NCI-H2196 treated with DMSO at 0.1 percent for 48 hours (cell line): ENCODE measurements around the gene PARVB.
"Not testable (repeated sequence)": the region's sequence is repeated elsewhere in the genome, so short reads cannot be mapped to it uniquely, and the experiment has no call there.

ENCODE experiments used
- DNase-seq: peaks from one replicate; lab custom pipeline; 2025; ENCODE audit not compliant: unreplicated experiment; lab: John Stamatoyannopoulos, UW

PARVB gene

DNA sequence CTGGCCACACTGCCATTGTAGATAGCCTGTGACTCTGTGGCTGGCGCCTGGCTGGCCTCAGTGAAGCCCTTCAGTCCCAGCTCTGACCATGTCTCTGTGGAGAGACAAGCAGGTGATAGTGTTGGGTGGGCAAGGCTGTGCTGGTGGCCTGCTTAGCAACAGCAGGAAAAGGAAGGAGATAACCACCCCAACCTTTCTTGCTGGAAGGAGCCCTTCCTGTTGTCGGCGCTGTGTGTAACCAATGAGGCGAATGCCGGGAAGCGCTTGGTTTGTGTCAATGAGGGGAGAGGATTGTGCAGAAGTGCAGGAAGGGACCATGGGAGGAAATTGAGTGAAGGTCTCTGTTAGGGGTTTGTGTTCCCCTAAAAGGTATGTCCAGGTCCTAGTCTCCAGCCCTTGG is 27.3 kb downstream of the PARVB start:
- DNase-seq = no peak

DNA sequence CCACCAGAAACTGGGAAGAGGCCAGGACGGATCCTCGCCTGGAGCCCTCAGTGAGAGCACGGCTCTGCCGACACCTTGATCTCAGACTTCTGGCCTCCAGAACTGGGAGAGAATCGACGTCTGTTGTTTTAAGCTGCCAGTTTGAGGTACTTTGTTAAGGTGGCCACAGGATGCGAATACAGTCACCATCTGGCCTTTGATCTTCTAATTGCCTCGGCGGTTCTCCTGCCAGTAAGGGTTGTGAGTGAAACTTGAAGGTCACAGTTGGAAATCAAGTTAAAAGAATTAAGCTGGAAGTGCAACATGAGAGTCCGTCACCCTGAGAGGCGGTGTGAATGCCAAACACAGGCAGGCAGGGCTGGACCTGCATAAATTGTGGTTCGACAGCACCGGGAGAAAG is 27.9 kb downstream of the PARVB start:
- no peak for DNase-seq

DNA sequence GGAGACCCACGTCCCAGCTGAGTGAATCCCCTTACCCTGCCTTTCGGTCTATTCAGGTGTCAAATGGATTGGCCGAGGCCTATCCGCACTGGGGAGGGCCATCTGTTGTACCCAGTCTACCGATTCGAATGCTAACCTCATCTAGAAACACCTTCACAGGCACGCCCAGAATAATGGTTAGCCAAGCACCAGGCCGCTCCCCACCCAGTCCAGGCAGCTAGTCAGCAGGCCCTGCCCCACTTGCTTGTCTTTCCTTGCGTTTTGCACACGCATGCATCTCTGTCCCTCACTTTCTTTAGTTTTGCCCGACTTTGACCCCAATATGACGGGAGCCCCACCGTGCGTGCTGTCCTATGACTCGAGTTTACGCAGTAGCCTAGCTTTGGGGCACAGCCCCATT is 31.7 kb downstream of the PARVB start:
- DNase-seq = no peak

DNA sequence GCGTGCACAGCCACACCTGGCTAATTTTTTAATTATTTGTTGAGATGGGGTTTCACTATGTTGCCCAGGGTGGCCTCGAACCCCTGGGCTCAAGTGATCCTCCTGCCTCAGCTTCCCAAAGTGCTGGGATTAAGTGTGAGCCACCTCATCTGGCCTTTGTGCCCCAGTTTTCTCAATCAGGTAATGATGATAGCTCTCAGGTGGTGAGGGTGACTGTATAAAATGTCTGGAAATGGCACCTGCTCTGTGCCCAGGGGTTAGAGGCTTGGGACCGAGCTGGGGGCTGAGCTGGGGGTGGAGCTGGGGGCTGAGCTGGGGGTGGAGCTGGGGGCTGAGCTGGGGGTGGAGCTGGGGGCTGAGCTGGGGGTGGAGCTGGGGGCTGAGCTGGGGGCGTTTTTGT is 32.5 kb downstream of the PARVB start:
- DNase-seq = not testable (repeated sequence)

DNA sequence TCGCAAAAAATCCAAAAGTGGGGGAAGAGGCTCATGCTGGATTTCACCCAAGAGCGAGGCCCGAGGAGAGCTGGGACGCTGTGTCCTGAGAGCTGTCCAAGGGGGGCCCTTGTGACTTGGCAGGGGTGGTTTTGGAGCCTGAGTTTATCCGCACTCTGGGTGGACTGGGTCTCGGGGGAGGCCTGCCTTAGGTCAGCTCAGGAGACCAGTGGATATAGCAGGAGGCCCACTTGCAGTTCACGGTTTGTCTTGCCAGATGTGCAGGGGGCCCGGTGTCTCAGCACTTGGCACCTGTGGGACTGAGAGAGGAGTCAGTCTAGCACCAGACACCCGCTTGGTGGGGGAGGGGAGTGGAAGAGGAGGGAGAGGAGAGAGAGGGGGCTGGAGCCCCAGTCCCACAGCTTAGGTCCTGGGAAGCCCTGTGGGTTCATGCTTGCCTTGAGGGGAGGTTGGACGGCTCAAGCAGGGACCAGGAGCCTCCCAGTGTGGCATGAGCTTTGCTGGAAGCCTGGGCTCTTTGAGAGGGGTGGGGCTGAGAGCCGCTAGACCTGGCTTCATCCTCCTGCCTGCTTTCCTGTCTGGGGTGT is 33.4 kb downstream of the PARVB start:
- DNase-seq = no peak

DNA sequence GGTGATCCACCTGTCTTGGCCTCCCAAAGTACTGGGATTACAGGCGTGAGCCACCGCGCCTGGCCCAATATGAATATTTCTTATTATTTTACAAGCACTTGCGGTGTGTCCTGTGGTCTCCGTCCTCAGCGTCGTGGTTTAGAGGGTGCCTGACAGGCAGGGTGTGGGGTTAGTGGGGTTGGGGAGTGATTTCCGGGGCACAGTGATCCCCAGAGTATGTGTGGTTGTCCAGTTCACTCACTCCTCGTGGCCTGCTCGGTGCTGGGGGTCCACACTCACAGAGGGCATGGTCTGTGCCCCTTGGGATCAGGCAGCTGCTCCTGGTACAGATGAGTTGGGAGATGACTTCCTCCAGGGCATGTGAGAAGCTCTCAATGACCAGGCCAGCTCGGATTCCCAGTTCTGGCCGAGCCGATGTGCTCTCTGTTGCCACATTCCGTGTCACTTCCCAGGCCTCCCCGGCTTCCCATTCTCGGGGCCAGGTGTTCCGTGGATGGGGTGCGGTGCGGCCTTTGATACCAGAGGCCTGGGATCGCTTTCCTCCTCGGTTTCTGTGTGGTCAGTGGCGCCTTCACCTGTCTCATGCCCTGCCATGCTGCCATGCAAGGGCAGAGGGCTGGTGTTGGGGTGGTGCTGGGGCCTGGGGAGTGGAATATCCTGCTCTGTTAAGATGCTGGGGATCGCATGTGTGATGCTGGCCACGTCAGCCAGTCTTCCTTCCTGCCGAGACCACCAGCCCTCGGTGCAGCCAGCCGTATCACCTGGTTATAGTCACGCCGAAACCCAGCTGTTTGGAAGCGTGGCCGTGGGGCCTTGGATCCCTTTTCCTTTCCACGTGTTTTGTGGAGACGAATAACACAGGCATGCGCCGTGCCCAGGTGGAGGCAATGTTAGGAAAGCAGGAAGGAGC is 39.6 kb downstream of the PARVB start:
- no peak for DNase-seq

DNA sequence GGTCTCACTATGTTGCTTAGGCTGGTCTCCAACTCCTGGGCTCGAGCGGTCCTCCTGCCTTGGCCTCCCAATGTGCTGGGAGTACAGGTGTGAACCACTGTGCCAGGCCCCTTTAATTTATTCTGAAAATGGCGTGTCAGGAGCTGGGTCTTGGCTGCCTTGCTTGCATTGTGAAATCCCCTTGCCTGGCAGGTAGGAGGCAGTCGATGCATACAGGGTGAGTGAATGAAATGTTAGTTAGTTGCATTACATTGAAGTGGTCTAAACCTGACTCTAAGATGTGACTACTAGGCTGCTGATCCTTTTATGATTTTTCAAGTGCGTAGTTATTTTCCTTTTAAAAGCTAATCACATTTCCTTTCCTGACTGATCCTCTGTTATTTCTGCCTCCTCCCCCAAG is 42.9 kb downstream of the PARVB start:
- DNase-seq = no peak

DNA sequence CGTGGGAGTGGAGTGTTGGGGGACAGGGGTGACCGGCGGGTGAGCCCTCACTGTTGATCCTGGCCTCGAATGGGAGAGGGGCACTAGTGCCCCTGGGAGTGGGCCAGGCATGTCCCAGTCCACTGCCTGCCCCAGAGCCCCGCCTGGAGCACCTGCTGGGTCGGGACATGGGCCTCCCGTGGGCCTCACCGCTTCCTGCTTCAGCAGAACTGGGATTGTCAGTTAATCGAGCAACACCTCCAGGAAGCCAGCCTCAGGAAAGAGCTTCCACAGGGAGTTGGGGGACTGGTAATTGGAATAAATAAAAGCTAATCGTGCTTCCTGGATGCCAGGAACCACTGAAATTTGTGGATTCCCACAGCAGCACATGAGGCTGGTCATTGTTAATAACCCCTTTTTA is 43.8 kb downstream of the PARVB start:
- no peak for DNase-seq

DNA sequence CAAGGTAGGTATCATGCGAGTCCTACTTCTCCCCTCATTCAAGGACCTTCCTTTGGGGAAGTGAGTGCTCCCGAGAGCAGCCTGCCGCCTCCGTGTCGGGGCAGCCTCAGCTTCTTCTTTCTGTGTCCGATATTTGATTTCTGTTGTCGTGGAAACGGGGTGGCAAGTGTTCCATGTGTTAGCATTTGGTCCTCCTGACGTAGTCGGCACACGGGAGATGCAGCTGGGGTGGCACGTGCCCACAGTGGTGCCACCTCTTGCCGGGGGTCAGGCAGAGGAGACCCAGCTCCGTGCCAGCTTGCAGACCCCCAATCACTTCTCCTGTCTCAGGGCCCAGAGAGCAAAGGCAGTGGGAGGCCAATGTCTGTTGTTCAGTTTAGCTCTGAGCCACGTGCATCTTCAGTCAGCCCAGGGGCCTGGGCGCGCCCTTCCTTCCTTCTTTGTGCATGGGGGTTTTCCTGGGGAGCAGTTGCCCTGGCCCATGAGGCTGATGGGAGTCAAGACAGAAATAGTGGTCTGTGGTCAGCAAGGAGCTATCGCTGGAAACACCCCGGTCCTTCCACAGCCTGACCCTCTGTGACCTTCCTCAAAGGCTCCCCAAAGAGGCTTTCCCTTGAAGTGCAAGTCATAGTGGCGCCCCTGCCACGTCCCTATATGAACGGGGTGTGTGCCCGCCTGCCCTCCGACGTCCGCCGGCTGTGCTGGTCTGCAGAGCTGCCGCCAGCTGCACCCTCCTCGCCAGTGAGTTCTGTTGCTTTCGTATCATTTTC is 44.5 kb downstream of the PARVB start:
- DNase-seq = no peak

DNA sequence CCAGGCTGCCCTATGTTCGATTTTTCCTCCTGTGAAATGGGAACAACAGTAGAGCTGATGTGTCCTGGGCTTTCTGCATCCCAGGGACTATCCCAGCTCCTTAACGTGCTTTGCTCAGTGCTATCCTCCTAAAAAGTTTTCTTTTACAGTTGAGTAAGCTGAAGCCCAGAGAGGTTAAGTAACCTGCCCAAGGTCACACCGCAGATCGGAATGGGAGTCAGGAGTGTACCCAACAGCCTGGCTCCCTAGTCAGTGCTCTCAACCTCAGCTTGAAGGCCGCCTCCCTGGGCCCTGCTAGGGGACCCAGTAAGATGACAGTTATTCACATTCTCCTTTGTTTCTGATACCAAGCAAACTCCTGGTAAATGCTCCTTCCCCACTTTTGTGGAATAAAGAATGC is 45.9 kb downstream of the PARVB start:
- no peak for DNase-seq

DNA sequence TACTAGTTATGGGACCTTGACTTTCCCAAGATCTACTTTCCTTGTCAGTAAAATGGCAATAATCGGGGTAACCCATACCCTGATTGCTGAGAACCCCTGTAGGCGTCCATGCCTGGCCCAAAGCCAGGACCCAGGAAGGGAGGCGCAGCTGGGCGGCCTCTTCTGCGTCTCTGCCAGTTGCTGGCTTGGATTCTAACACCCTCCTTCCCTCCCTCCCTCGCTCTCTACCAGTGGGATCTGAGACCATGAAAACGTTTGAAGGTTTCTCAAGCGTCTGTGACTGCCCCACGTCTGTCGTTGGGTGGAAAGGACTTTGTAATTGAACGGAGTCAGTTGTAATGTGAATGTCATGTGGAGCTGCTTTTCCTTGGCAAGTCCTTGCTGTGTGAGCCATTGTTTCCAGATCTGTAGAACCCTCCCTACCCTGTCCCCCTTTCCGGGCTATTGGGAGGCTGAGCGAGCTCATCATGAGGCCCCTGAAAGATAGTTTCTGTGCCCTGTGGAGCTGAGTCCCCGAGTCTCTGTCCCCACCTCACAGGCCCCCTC is 47.8 kb downstream of the PARVB start:
- no peak for DNase-seq

DNA sequence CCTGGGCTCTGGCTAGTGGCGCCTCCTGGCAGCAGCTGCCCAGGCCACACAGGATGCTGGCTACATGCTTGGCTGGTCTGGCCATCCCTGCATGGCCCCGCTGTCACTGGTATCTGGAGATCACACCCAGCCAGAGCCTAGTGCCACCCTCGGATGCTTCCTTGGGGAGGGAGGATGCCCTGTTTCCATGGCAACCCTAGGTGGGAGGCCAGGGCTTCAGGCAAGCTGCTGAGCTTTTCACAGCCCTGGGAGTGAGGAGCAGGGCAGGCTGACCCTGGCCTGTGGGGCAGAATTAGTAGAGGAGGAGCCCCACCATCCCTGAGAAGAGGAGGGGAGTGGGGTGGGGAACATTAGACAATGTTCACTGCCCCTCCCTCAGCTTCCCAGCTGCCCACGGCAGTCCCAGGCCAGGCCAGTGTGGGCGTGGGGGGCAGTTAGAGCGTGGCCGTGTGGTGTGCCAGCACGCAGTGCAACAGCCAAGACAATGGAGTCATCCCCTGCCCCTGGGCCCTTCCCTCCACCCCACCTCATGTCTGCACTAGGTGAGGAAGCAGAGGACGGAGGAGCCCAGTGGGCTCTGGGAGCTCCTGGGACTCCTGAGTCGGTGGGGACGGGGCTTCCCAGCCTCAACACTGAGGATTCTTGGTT is 50.4 kb downstream of the PARVB start:
- DNase-seq = no peak

DNA sequence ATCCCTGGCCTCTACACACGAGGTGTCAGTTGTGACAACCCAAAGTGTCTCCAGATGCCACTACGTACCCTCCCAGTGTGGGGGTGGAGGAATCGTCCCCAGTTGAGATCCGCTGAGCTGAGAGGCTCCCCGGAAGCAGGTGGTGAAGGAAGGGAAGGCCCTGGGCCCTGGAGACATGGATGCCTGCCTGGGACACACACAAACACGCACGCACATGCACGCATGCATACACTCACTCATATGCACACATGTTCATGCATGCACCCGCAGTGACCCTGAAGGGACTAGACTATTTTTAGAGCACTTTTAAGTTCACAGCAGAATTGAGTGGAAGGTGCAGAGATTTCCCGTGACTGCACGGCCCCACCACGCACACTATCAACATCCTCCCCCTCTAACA is 50.9 kb downstream of the PARVB start:
- no peak for DNase-seq

DNA sequence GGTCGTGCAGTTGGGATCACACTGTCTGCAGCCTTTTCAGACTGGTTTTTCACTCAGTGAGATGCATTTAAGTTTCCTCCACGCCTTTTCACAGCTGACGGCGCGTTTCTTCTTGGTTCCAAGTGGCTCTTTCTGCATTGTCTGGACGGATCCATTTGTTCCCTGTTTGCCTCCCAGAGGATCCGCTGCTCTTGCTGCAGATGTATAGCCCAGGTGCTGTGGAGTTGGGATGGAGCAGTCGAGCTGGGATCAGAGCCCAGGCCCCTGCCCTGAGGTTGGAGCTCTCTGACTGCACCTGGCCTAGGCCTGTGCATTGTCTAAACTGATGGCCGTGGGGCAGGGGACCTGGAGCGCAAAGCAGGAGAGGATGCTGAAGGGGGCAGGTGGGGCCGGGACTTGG is 51.6 kb downstream of the PARVB start:
- DNase-seq = no peak

DNA sequence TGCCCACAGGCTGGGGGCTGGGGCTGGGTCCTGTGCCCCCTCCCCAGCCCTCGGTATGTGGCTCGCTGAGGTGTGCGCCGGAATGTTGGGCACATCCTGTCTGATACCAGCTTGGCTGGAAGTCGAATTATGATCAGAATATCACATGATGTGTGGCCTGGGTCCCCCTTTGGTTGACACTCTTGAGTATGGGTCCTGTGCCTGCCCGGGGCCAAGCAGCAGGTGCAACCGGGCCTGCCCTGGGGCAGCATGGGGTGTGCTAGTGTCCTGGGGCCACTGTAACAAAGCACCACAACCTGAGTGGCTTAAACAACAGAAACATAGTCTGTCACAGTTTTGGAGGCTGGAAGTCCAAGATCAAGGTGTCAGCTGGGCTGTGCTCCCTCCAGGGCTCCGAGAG is 52.7 kb downstream of the PARVB start:
- no peak for DNase-seq

DNA sequence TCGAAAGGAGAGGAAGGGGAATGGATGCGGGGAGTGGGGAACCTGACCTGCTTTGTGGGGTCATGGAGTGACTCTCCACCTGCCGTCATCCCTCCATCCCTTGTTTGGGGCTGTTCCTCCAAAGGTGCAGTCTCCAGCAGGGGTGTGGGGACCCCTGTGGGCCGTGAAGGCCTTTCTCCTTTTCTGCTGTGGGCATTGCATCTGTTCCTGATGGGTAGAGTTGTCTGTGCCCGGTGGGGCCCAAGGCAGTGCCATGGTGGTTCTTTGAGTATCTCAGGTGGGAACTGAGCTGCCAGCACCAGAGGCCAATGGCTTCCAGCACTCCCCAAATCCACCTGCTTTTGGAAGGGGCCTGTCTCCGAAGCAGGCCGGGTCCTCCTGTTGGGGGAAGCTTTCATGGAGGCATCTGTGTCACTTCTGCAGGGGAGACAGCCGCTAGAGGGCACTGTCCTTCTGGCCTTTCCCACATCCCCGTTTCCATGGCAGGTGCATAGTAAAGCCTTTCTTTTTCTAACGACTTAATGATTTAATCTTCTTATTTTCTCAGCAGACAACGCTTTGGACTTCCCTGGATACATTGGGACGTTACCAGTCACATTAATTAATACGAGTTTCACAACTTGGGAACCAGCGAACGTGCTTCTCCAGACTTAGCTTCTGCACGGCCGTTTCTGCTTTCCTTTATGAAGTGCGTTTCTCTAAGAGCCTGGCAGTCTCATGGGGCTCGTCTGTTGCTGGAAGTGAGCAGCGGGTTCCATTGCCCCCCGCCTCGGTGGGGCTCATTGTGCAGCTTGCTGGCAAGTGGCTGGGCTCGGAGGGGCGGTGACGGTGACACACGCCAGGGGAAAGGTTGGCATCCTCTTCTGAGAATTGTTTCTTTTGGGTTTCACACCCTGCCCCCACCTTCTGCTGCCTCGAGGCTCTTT is 57.1 kb downstream of the PARVB start:
- peak; percentile 69 for DNase-seq

DNA sequence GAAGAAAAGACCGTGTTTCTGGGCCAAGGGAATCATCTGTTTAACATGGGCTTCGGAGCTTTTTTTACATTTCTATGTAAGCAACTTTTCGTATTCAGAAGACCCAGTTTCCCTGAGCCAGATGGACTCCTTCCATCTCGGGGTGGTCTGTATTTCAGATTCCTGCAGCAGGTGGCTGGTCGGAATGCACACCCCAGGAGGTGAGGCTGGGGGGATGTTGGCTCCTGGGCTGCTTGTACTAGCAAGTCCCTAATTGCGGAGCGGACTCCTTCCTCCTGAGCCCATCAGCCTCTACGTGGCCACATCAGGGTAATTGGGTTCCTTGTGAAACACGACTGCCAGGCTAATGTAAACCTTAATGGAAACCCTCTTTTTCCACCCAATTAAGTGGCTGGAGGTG is 58.7 kb downstream of the PARVB start:
- DNase-seq = no peak

DNA sequence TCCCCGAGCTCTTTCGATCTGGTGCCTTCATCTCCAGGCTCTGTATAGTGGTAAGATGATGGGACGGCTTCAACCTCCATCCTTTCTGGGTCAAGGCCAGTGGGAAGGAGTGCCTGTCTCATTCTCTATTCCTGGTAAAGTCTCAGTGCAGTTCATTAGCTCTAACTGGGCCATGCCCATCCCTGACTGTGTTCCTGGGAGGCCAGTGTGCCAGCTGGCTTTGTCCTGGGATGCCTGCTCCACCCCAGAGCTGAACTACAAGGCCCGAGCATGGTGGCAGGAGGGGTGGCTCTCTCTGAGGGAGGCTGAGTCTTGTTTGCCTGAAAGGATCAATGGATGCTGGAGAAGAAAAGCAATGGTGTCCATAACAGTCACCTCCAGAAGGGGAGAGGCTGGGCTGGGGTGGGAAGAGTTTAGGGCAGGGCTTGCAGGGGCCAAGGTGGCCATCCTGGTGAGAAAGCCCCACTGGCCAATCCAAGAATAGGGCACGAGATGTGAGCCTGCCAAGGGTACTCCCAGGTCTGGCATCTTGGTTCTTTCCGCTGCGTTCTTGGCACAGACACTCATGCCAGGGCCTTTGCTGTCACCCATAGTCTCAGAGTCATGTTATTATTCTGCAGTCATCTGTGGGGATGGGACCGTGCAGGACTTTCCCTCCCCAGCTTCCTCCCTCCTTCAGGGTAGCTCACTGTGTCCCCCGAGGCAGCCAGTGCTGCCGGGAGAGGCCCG is 60.1 kb downstream of the PARVB start:
- no peak for DNase-seq

DNA sequence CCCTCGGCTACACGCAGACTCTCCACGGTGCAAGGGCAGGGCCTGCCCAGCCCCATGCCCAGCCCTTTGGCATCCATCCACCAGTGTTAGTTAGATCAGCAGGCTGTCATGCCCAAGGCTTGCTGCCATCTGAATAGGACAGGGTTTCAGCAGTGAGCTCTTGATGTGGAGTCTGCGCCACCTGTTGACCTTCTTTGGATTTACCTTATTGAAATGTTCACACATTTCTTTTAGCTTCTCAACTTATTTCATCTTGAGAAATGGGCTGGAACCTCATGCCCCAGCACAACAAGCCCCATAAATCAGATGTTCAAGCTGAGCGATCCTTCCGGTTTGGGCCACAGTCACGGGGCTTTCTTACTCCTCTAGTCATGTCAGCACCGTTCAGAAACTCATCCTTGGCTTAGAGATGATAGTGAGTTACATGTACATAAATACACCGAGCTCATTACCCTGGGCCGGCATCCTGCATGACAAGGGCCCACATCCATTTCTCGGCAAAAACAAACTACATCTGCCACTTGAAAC is 61.7 kb downstream of the PARVB start:
- peak; percentile 93 for DNase-seq
